GM12875 (cell line): Measurements from ENCODE around the gene CACNA2D1.

Experiments
- H3K4me3 ChIP-seq: one replicate; pipeline ENCODE4 v1.5.1; 2011; ENCODE audit warnings: low read depth, low read length, control low read depth
- TF ChIP-seq, protein P1 (sequence below): IDR thresholded peaks from 2 replicates; pipeline ENCODE4 v1.5.1; 2011; ENCODE audit warnings: low read depth, mild to moderate bottlenecking, control low read depth, inconsistent platforms, low read length, moderate library complexity, borderline replicate concordance; ENCODE audit not compliant: insufficient read depth

CACNA2D1 gene

DNA sequence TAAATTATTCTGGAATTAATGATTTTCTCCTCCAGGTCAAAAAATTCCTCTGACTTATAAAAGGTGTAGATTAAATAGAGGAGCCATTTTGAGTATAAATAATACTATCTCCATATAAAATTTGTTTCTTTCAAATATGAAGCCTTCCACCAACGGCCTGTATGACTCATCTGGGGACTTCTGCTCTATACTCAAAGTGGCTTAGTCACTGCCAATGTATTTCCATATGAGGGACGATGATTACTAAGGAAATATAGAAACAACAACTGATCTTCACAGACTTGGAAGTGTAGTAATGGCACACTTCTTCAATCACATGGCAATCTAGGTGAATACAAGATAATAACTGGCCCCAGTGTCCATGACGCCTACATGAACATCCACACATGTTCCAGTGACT, 338.1 kb downstream of the CACNA2D1 start:
- no peak overlapping the region for H3K4me3 ChIP-seq
- TF ChIP-seq, protein P1, sequence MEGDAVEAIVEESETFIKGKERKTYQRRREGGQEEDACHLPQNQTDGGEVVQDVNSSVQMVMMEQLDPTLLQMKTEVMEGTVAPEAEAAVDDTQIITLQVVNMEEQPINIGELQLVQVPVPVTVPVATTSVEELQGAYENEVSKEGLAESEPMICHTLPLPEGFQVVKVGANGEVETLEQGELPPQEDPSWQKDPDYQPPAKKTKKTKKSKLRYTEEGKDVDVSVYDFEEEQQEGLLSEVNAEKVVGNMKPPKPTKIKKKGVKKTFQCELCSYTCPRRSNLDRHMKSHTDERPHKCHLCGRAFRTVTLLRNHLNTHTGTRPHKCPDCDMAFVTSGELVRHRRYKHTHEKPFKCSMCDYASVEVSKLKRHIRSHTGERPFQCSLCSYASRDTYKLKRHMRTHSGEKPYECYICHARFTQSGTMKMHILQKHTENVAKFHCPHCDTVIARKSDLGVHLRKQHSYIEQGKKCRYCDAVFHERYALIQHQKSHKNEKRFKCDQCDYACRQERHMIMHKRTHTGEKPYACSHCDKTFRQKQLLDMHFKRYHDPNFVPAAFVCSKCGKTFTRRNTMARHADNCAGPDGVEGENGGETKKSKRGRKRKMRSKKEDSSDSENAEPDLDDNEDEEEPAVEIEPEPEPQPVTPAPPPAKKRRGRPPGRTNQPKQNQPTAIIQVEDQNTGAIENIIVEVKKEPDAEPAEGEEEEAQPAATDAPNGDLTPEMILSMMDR, result no peak

DNA sequence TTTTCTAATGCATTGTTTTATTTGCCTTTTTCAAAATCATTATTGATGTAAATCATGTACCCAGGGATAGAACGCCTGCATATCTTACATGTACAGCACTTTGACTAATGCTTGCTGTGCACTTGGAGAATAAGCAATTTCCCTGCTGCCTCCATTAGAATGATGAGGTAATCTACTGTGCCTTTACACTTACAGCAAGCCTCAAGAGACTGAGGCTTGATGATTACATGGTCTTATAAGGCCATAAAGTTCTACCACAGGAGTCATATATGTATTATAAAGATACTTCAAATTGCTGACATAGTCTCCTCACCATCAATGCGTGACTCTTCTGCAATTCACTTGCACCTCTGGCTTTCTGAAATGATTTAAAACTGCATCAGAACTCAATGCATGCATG, 345.2 kb downstream of the CACNA2D1 start:
- TF ChIP-seq, protein P1, result no peak
- H3K4me3 ChIP-seq, result no peak overlapping the region

DNA sequence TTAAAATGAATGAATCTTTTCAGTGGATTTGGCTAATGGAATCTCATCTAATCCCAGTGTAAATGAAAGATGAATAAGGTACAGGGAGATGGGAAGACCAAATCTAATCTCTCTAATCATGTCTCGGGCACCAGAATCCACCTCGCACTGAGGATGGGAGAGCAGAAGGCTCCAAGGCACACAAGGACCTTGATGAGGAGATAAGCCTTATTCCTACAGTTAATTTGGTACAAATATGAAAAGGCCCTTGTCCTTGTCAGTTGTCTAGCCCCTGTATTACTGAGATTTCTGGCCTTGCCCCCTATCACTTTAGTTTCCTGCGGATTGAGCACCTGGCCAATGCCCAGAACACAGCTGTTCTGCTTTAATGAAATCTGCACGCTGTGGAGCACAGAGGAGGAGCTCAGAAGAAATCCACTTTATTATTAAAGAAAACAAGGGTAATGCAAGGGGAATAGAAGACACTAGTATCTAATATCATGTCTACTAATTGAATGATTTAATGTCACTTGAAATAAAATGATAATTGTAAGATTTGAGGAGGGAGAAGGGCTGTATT, 352.4 kb downstream of the CACNA2D1 start:
- TF ChIP-seq, protein P1, result no peak

DNA sequence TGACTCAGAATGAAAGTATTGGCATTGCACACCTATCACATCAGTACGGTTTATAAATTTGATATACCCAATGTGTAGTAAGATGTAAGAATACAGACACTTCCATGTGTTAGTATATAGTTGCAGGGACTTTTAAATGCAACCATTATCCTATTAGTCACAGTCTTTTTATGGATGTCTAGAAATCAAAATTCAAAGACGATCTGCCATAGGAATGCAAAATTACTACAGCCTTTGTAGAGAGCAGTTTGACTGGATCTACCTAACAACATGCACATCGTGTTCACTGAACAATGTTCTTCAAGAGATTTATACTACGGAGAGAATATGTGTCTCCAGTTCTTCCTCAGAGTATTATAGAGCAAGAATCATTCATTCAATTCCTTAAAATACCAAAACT, 356.5 kb downstream of the CACNA2D1 start:
- H3K4me3 ChIP-seq, result no peak overlapping the region

More for the DNA sequence above, 352.4 kb downstream of the CACNA2D1 start:
- no peak overlapping the region for H3K4me3 ChIP-seq

DNA sequence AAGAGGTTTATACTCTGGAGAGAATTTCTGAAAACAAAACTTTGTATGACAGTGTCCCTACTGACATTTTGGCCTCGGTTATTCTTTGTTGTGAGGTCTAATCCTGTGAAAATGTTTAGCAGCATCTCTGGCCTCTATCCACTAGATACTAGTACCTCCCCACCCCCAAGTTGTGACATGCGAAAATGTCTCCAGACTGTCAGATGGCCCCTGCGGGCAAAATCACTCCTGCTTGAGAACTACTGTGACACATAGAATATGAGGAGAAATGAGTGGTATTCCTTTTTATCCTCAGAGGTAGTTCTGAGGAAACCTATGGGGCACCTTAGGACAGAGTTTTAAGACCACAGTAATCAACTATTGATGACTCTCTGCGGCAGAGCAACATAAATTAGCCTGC, 358.5 kb downstream of the CACNA2D1 start:
- no peak overlapping the region for H3K4me3 ChIP-seq
- TF ChIP-seq, protein P1, result no peak

More for the DNA sequence above, 356.5 kb downstream of the CACNA2D1 start:
- TF ChIP-seq, protein P1, result no peak

DNA sequence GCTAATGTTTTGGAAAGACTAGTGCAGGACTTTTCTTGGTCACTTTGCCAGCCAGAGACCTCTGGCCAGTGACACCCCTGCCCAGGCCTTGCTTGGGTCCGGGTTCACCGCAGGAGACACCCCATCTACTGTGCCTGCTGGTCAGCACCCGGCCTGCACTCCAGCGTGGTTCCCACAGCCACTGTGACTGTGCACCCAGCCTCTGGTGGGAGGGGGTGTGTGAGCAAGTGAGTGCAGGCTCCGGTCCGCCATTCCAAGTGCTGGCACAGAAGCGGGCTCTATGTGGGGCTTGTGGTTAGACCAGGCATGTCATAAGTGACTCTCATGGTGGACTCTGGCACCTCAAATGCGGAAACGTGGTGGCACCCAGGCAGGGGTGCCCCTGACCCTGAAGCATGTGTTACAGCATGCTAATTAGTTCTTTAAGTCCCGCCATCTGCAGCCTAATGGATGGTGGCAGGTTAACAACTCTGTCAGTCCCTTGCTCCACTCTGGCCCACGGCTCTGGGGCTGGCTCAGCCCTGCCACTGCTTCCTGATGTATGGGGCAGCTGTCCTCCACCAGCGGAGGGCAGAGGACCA, 361.8 kb downstream of the CACNA2D1 start:
- TF ChIP-seq, protein P1, result no peak
- H3K4me3 ChIP-seq, result no peak overlapping the region

DNA sequence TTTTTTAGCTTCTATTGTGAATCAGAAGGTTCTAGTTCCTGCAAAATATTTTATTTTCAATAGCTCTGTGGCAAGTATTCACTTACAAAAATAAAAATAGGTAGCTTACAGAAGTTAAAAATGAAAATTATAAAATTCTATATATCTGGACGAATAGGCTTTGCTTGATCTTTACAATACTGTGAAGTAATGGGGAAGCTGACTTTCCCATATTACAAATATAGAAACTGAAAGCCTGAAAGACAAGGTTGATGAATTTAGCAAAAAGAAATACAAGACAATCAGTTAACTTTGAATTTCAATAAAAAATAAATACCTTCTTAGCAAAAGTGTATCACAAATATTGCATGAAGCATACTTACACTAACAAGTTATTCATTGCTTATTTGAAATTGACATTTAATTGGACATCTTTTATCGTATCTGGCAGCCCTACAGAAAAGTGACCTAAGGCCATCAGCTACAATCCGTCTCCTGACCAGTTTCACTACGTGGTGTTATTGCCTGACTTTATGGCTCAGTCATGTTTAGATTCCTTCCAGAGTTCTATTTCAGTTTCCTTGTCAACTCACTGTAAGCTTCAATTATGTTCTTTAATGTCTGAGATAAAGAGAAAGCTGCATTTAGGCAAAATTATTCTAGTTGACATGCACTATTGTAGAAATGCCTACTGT, 363.2 kb downstream of the CACNA2D1 start:
- no peak overlapping the region for H3K4me3 ChIP-seq

More for the DNA sequence above, 363.2 kb downstream of the CACNA2D1 start:
- TF ChIP-seq, protein P1, result no peak
